ENCODE data around the gene SUFU. TPM values are rescaled to one million over a fixed set of nuclear protein-coding genes. Genes with fewer than 3 reads are reported as not detected.

Gene SUFU
- total and polyA plus RNA-seq, 2 experiments from 2014 or later: 2.8 to 5.6 TPM

- no peak for TF ChIP-seq CTCF (conservative IDR thresholded peaks at IDR 0.05; ENCODE audit: low read depth in 2 of 2)
- no peak for TF ChIP-seq ETS1 (IDR thresholded peaks at IDR 0.05)
- no peak for TF ChIP-seq ZNF331 (CRISPR knock-in tag; IDR thresholded peaks at IDR 0.05; ENCODE audit: low read depth)
- TF ChIP-seq STAT1 (IDR thresholded peaks at IDR 0.05; ENCODE audit: unreplicated experiment): no peak
- no peak for TF ChIP-seq NANOG (IDR thresholded peaks at IDR 0.05; ENCODE audit: borderline replicate concordance)
- TF ChIP-seq EZH2phosphoT487 (IDR thresholded peaks at IDR 0.05; ENCODE audit: unreplicated experiment): no peak
- TF ChIP-seq EZH2 (IDR thresholded peaks at IDR 0.05; ENCODE audit: low read depth, unreplicated experiment): no peak
- TF ChIP-seq POLR2AphosphoS5 (IDR thresholded peaks at IDR 0.05; ENCODE audit: low read depth): no peak
- TF ChIP-seq CREB1 (CRISPR knock-in tag; IDR thresholded peaks at IDR 0.05; ENCODE audit: low read depth): no peak
- no peak for TF ChIP-seq REST (IDR thresholded peaks at IDR 0.05; ENCODE audit: unreplicated experiment)
- TF ChIP-seq ZNF114 (CRISPR knock-in tag; IDR thresholded peaks at IDR 0.05): no peak
- TF ChIP-seq ZNF462 (CRISPR knock-in tag; IDR thresholded peaks at IDR 0.05): no peak
- TF ChIP-seq JUNB (IDR thresholded peaks at IDR 0.05; ENCODE audit: unreplicated experiment): no peak
- peaks cover 13% of the 10 kb centered on the region; the same call in 1 of the 2 replicates for H4K20me1 ChIP-seq (replicated peaks; ENCODE audit: insufficient read depth)
- H3K27ac ChIP-seq (ENCODE audit: low read depth): no peak overlapping the region
- no peak overlapping the region for H2AFZ ChIP-seq
- peak overlapping the region; percentile 95 for H3K4me2 ChIP-seq
- peaks cover 66% of the 10 kb centered on the region for H3K79me2 ChIP-seq (replicated peaks; ENCODE audit: insufficient read depth)
- Mint-ChIP-seq H3K36me3 (ENCODE audit: low read depth) (no peaks in the 10 kb centered on the region; the same call in 2 of the 3 replicates), H3K27ac (no peak overlapping the region), H3K9me3 (no peaks in the 10 kb centered on the region), H3K4me3 (peak overlapping the region; percentile 95), H3K27me3 (ENCODE audit: insufficient read depth, low read depth, poor library complexity) (peaks cover 23% of the 10 kb centered on the region), H3K4me1 (peaks cover 46% of the 10 kb centered on the region)
- 0 out of 2 replicates have a peak, but pooled peaks cover 4% of the 10 kb centered on the region for H3F3A ChIP-seq (replicated peaks; ENCODE audit: low read depth)
- DNase-seq (ENCODE audit: low spot score): no peak
- peak overlapping the region; percentile 86 for H3K4me3 ChIP-seq
- no peaks in the 10 kb centered on the region for H3K36me3 ChIP-seq (ENCODE audit: insufficient read depth)
- no peaks in the 10 kb centered on the region for H3K9me2 ChIP-seq (ENCODE audit: insufficient read depth)
- no peak for ATAC-seq
- 0 out of 2 replicates have a peak, but pooled peaks cover 3% of the 10 kb centered on the region for H3K27me3 ChIP-seq (ENCODE audit: insufficient read depth)
- H3K4me1 ChIP-seq (ENCODE audit: insufficient read depth): peaks cover 36% of the 10 kb centered on the region
Observed at GRCh38 chr10:102646610-102647442, 143.1 kb downstream of the SUFU start.
